Cardiac muscle cell (in vitro differentiated cells and primary cell): Measurements from ENCODE around the gene ACYP2. TPM values are rescaled to one million over a fixed set of nuclear protein-coding genes. Genes with fewer than 3 reads are reported as not detected.

ENCODE experiments used
- DNase-seq, 2 donors: peaks; one replicate each; pipeline versions ENCODE4 v3.0.0 to v3.0.0-alpha.2; 2010 to 2017; ENCODE audit warnings: low read depth in 1 of 2, low spot score in 1 of 2
- H3K27ac ChIP-seq: fragments of 200-600 bp; sonication (generic); 2 replicates; pipeline ENCODE4 v1.5.1; 2016
- H3K27me3 ChIP-seq: fragments of 200-600 bp; sonication (generic); 2 replicates; pipeline ENCODE4 v1.6.0; 2016; ENCODE audit warnings: control low read depth
- H3K36me3 ChIP-seq: fragments of 200-600 bp; sonication (generic); 2 replicates; pipeline ENCODE4 v1.5.1; 2016; ENCODE audit warnings: control low read depth
- H3K4me1 ChIP-seq: fragments of 200-600 bp; sonication (generic); 2 replicates; pipeline ENCODE4 v1.8.1; 2017; ENCODE audit warnings: low read depth, mild to moderate bottlenecking, mixed run types
- H3K4me3 ChIP-seq: fragments of 200-600 bp; sonication (generic); 2 replicates; pipeline ENCODE4 v1.5.1; 2016; ENCODE audit warnings: mild to moderate bottlenecking
- H3K9me3 ChIP-seq: fragments of 200-600 bp; sonication (generic); 2 replicates; pipeline ENCODE4 v1.5.1; 2017; ENCODE audit warnings: low read depth, mild to moderate bottlenecking, control low read depth
- CTCF ChIP-seq: IDR thresholded peaks from 2 replicates; pipeline ENCODE4 v1.5.1; 2012; ENCODE audit warnings: low read depth, mild to moderate bottlenecking, low read length
- polyA plus RNA-seq: library from polyadenylated mRNA; unstranded; fragments of >200 nt; fragmentation: Nextera tagmentation; extraction: Ambion mirVana; gene quantifications from 2 replicates; pipeline ENCODE4 v1.2.1, GENCODE V29; 2016
- total RNA-seq: library from RNA; depleted of rRNA; stranded (reverse); fragments of >200 nt; gene quantifications from 2 replicates; pipeline ENCODE4 v1.2.3, GENCODE V29; 2016

Gene ACYP2
- total and polyA plus RNA-seq, 2 experiments from 2014 or later, result 12.6 to 46.8 TPM

- no peak for DNase-seq
- Histone ChIP-seq H3K4me3 (no peak overlapping the region), H3K27me3 (no peaks in the 10 kb centered on the region), H3K27ac (no peak overlapping the region), H3K36me3 (no peaks in the 10 kb centered on the region), H3K4me1 (no peaks in the 10 kb centered on the region), H3K9me3 (no peaks in the 10 kb centered on the region)
- no peak for TF ChIP-seq CTCF
Observed at GRCh38 chr2:54187331-54187730, 71.9 kb downstream of the ACYP2 start.

GRCh38 chr2:54189539-54189938 lies 74.1 kb downstream of the ACYP2 start:
- Histone ChIP-seq H3K36me3 (no peaks in the 10 kb centered on the region), H3K27me3 (no peaks in the 10 kb centered on the region), H3K4me1 (no peaks in the 10 kb centered on the region), H3K27ac (no peak overlapping the region), H3K4me3 (no peak overlapping the region), H3K9me3 (no peaks in the 10 kb centered on the region)
- DNase-seq, result no peak
- TF ChIP-seq CTCF, result no peak

- no peak for DNase-seq
- Histone ChIP-seq H3K9me3 (no peaks in the 10 kb centered on the region), H3K27me3 (no peaks in the 10 kb centered on the region), H3K4me3 (no peak overlapping the region), H3K36me3 (no peaks in the 10 kb centered on the region), H3K4me1 (no peaks in the 10 kb centered on the region), H3K27ac (no peak overlapping the region)
- TF ChIP-seq CTCF, result no peak
Observed at GRCh38 chr2:54191361-54192135, 76.1 kb downstream of the ACYP2 start.

GRCh38 chr2:54194761-54195750 lies 79.6 kb downstream of the ACYP2 start:
- Histone ChIP-seq H3K27me3 (no peaks in the 10 kb centered on the region), H3K9me3 (no peaks in the 10 kb centered on the region), H3K4me1 (no peaks in the 10 kb centered on the region), H3K4me3 (no peak overlapping the region), H3K36me3 (no peaks in the 10 kb centered on the region), H3K27ac (no peak overlapping the region)
- DNase-seq, result no peak
- no peak for TF ChIP-seq CTCF

- no peaks in the 10 kb centered on the region for H3K36me3 ChIP-seq
- H3K4me3 ChIP-seq, result no peak overlapping the region
- H3K27ac ChIP-seq, result no peak overlapping the region
- no peak for TF ChIP-seq CTCF
- H3K9me3 ChIP-seq, result no peaks in the 10 kb centered on the region
- no peak for DNase-seq
- no peaks in the 10 kb centered on the region for H3K4me1 ChIP-seq
- no peaks in the 10 kb centered on the region for H3K27me3 ChIP-seq
Observed at GRCh38 chr2:54196646-54197045, 81.2 kb downstream of the ACYP2 start.
